GM21723 (cell line): ENCODE results near the gene PLGLB1.
"Not testable (repeated sequence)": the region's sequence is repeated elsewhere in the genome, so short reads cannot be mapped to it uniquely, and the experiment has no call there.

ENCODE experiments used
- ATAC-seq: cut with Tn5 transposase; IDR thresholded peaks from one replicate; pipeline ENCODE4 v1.9.1; 2021; ENCODE audit warnings: mild to moderate bottlenecking, moderate library complexity; ENCODE audit not compliant: unreplicated experiment

Gene PLGLB1

GRCh38 chr2:87021744-87022143, at the start of gene PLGLB1:
PLGLB1 (minus strand) TSS chr2:87021844; CDS start chr2:87021783, 61 bp downstream.
- ATAC-seq, result not testable (repeated sequence)

GRCh38 chr2:87064305-87064704, 42.7 kb upstream of the PLGLB1 start:
- ATAC-seq, result not testable (repeated sequence)

DNA sequence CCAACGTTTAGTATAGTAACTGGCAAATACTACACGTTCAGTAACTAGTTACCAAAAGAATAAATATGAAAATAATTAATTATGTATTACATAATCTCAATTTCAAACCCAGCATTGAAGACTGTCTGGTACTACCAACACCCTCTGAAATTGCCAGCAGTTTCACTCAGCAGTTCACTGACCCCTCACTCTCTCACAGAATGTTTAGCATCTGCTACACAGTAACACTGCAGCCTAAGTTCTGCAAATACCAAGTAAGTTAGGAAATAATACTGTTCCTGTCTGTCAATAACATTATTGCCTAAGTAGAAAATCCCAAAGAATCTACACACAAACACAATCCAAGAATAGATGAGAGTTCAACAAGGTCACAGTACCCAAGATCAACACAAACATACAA, 41.8 kb upstream of the PLGLB1 start:
- not testable (repeated sequence) for ATAC-seq

- ATAC-seq, result not testable (repeated sequence)
These were observed 39.9 kb upstream of the PLGLB1 start for GRCh38 chr2:87061519-87061918.

GRCh38 chr2:87057606-87058005, 36.0 kb upstream of the PLGLB1 start:
- ATAC-seq, result not testable (repeated sequence)

DNA sequence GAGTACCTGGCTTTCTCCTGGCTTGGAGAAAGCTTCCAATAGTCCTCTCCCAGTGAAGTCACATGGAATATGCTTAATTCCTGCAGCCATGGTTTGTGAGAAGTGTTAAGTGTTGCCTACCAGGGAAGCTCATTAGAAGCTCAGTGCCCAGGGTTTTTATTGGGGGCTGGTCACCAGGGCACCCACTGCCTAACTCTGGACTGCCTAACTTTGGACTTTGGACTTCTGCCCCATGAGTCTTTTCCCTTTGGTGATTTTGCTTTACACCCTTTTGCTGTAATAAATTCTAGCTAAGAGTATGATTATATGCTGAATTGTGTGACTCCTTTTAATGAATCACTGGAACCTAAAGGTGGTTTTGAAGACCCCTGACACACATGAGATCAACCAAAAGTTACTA, 35.2 kb upstream of the PLGLB1 start:
- ATAC-seq, result not testable (repeated sequence)

DNA sequence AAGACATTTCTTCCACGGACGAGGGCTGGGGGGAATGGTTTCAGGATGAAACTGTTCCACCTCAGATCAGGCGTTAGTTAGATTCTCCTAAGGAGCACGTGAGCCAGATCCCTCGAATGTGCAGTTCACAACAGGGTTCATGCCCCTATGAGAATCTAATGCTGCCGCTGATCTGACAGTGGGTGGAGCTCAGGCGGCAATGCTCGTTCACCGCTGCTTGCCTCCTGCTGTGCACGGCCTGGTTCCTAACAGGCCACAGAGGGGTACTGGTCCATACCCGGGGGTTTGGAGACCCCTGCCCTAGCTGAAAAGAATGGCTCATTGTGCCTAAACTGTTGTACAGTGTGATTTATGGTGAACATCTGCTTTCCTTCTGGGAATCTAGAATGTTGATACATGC, 34.8 kb upstream of the PLGLB1 start:
- not testable (repeated sequence) for ATAC-seq

DNA sequence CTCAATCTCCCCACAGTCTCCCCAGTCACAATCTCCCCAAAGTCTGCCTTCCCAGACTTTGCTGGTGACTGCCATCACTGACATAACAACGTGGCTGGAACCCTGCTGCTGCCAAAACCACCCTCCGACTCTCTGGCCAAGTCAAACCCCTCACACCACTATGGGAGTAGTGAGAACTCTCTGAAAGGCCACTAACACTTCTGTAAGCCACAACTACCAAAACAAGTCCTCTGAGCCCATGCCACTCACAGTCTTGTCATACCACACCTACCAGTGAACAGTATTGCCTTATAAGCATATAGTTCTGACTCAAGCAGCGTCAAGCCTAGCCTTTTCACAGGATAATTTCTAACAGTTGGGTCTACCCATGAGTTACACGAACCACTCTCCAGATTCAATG, 32.7 kb upstream of the PLGLB1 start:
- not testable (repeated sequence) for ATAC-seq

DNA sequence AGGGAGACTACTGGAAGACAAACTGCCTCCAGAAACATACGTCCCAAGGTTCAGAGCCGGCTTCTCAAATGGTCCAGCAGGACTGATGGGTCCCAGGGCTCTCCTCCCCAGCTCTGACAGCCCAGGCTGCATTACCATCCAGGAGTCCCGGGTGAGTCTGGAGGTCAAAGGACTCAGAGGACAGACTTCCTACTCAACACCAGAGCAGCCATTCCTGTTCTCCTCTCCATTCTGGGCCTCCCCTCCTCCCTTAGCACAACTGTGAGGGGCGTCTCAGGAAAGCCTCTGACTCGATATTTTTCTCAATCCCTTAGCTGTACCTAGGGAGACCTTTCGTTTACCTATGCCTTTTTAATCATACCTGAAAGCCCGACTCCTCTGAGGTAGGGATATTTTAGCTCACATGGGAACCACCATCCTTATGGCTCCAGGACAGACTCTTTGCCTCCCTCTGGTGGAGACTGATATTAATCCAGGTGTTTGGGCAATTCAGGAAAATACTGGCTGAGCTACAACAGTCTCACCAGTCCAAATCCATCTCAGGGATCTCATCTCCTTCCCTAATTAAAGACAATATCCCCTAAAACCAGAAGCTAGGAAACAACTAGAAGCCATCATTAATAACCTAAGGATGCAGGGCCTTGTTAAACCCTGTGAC, 19.8 kb upstream of the PLGLB1 start:
- ATAC-seq, result not testable (repeated sequence)

GRCh38 chr2:87028607-87029006, 7.0 kb upstream of the PLGLB1 start:
- ATAC-seq, result not testable (repeated sequence)

GRCh38 chr2:87026816-87027215, 5.2 kb upstream of the PLGLB1 start:
- ATAC-seq, result not testable (repeated sequence)

DNA sequence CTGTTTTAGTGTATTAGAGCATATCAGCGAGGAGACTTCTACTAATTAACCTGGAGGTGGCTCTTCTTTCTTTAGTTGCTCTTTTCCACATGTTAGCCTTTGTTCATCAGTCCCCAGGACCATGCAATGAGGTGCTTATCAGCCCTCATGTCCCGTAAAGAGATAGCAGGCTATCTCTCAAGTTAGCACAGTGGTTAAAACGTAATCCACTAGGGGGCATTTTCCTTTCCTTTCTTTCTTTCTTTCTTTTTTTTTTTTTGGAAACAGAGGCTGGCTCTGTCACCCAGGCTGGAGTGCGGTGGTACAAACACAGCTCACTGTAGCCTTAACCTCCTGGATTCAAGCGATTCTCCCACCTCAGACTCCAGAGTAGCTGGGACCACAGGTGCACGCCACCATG, 4.3 kb upstream of the PLGLB1 start:
- ATAC-seq, result not testable (repeated sequence)

DNA sequence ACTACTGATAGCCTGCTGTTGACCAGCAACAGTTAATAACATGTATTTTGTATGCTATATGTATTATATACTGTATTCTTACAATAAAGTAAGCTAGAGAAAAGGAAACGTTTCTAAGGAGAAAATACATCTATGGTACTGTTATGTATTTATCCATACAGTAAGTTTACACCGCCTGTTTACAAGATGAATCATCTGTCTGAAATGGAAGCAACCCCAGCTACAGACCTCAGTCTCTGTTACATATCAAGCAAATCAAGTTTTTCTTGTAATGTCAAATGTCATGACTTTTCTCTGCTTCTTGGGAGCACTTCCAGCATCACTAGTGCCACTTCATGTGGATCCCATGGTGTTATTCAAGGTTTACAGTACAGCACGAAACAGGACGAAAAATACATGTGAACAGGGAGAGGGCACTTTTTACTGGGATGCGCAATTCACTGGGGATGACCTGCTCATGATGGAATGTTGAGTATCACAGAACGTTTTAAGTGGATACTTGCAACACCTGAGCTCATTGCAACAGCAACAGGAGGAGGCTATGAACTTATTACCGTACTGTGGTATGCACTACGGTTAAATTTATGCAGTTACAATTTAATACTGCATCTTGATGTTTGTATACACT, 2.5 kb upstream of the PLGLB1 start:
- not testable (repeated sequence) for ATAC-seq

DNA sequence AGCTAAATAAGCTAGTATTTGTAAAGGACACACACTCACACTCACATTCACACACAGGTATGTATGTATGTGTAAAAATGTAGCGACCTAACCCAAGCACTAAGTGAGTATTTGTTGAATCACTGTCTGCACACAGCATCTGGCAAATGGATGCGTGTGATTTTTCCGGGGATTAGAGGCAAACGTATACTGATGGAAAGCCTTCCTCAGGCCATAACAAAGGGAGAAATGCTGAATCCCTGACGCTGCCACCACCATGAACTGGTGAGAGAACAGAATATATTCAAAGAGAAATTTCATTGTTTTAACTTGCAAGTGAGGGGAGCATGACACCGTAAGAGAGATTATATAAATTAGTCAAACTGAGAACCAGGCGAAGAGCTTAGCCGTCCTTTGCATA, 601 bp downstream of the PLGLB1 start:
- not testable (repeated sequence) for ATAC-seq

- ATAC-seq, result not testable (repeated sequence)
These were observed 2.6 kb downstream of the PLGLB1 start for GRCh38 chr2:87019053-87019452.

DNA sequence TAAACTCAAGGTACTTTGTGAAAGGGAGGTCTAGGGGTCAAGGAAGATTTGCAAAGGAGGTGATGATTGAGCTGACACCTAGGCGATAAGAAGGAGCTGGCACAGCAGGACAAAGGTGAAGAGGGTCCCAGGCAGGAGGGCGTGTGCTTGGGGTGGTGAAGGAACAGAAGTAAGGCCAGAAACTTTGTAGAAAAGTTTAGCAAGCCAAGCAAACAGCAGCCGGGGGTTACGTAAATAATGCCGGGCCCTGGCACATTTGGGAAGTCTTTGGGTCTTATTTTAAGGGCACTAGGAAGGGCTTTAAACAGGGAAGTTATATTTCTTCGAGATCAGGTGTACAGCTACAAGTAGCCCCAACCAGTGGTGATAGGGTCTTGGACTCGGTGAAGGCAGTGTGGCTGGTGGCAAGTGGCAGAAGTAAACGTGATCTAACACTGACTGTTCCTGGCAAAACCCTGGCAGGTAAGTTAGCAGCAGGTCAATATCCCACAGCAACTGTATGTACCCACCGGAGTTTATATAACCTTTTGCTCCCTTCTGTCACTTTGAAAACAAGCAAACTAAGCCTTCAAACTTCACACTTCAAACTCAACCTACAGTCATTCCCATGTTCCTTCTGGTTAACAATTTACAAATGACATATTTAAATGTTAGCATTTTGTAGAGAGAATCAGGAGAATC, 7.0 kb downstream of the PLGLB1 start:
- not testable (repeated sequence) for ATAC-seq

- ATAC-seq, result not testable (repeated sequence)
These were observed 17.2 kb downstream of the PLGLB1 start for GRCh38 chr2:87004398-87004797.
